Uterus (tissue), 3 donors: ENCODE measurements around the gene MTCL3.
A peak's percentile ranks its signal among the peaks of the same experiment; 100 is the strongest.

ENCODE experiments used
- DNase-seq, 2 donors: peaks; one replicate each; pipeline ENCODE4 v3.0.0-alpha.2; 2019 to 2020
- H3K27ac ChIP-seq, 2 donors: fragments of 200-600 bp; sonication (generic); 1 replicate in 1 of 2; 2 replicates in 1 of 2; pipeline ENCODE4 v1.5.1; 2016 to 2018
- H3K27me3 ChIP-seq, 2 donors: fragments of 200-600 bp; sonication (generic); one replicate each; pipeline ENCODE4 v1.5.1; 2018 to 2019; ENCODE audit warnings: control low read depth in 1 of 2
- H3K36me3 ChIP-seq, 2 donors: fragments of 200-600 bp; sonication (generic); one replicate each; pipeline ENCODE4 v1.5.1; 2019; ENCODE audit warnings: control low read depth in 1 of 2
- H3K4me1 ChIP-seq, 2 donors: fragments of 200-600 bp; sonication (generic); one replicate each; pipeline ENCODE4 v1.5.1; 2018 to 2019; ENCODE audit warnings: control low read depth in 1 of 2
- H3K4me3 ChIP-seq, 2 donors: fragments of 200-600 bp; sonication (generic); 1 replicate in 1 of 2; 2 replicates in 1 of 2; pipeline ENCODE4 v1.5.1; 2018 to 2019; ENCODE audit warnings: mild to moderate bottlenecking in 1 of 2
- H3K9me3 ChIP-seq, 2 donors: fragments of 200-600 bp; sonication (generic); one replicate each; pipeline ENCODE4 v1.5.1; 2019; ENCODE audit warnings: control low read depth in 1 of 2
- POLR2A ChIP-seq, 2 donors: fragments of 450-650 bp; IDR thresholded peaks; one replicate each; pipeline ENCODE4 v1.6.1; 2016; ENCODE audit warnings: antibody characterized with exemption in 2 of 2, mild to moderate bottlenecking in 1 of 2, moderate library complexity in 1 of 2
- intact Hi-C: fragments of 100-400 bp; cut with DNase I; formaldehyde crosslinking; loops from one replicate; pipeline ENCODE4 v1.15.1; 2023; ENCODE audit warnings: low total_unique reads
- TF ChIP-seq, protein P1 (sequence below), 4 experiments: fragments of 200-600 bp in 2 of 4; fragments of 450-650 bp in 2 of 4; sonication (generic) in 2 of 4; IDR thresholded peaks; one replicate each; pipeline ENCODE4 v1.5.1; 2016 to 2019; ENCODE audit warnings: antibody characterized with exemption in 4 of 4, mild to moderate bottlenecking in 2 of 4, moderate library complexity in 1 of 4
- donor health status: DM: yes; HTN: yes; CAD: no.

Gene MTCL3

DNA sequence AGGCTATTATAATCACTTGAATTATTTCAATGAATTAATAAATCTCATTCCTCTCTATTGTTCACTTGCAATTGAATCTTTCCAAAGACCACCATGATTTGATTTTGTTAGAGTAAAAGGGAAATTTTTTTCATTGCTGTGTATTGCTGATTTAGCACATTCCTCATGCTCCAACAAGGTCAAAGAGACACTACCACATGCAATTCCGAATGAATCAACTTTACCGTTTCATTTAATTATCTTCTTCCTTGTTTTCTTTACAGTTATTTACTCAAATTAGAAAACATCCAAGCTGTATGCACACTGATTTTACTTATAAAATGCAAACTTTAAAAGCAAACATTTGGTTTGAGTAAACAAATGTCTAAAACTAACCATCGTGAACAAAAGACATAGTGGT lies 60.9 kb downstream of the MTCL3 start:
- peak overlapping the region; percentile 79 to 82 for H3K27ac ChIP-seq
- H3K27me3 ChIP-seq: no peaks in the 10 kb centered on the region
- H3K36me3 ChIP-seq: no peaks in the 10 kb centered on the region
- peak overlapping the region in 1 of 2 donors; percentile 41 for H3K4me3 ChIP-seq
- H3K4me1 ChIP-seq: peaks cover 0 to 2% of the 10 kb centered on the region in 2 donors
- DNase-seq: no peak
- H3K9me3 ChIP-seq: no peaks in the 10 kb centered on the region
- intact Hi-C loops: no loop called here
- TF ChIP-seq POLR2A (IDR thresholded peaks at IDR 0.05): no peak
- TF ChIP-seq, protein P1, sequence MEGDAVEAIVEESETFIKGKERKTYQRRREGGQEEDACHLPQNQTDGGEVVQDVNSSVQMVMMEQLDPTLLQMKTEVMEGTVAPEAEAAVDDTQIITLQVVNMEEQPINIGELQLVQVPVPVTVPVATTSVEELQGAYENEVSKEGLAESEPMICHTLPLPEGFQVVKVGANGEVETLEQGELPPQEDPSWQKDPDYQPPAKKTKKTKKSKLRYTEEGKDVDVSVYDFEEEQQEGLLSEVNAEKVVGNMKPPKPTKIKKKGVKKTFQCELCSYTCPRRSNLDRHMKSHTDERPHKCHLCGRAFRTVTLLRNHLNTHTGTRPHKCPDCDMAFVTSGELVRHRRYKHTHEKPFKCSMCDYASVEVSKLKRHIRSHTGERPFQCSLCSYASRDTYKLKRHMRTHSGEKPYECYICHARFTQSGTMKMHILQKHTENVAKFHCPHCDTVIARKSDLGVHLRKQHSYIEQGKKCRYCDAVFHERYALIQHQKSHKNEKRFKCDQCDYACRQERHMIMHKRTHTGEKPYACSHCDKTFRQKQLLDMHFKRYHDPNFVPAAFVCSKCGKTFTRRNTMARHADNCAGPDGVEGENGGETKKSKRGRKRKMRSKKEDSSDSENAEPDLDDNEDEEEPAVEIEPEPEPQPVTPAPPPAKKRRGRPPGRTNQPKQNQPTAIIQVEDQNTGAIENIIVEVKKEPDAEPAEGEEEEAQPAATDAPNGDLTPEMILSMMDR (IDR thresholded peaks at IDR 0.05): no peak

DNA sequence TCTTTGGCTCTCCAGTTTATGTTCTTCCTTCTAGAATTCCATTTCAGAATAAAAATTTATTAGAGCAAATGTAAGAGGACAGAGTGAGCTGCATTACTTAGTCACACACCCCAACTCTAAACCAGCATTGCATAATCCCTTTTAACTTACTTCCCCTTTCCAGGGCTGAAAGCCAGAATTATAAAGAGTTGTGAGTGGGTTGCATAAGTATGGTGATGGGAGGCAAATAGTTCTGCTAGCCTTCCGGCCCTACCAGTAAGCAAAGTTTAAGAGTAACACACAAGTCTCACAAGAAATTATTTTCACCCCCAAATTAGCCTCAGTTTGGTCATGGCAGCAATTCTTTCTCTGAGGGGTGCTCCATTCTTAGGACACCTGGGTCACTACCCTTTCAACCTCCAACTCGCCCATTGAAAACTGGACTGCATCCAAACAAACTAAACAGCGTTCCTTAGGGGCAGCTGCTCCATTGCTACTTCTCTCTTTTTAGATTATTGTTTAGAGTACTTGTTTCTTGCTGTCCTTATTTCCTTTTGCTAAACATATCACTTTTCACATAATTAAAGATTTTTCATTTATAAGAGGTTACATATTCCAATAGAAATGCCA lies 61.6 kb downstream of the MTCL3 start:
- Histone ChIP-seq H3K4me1 (peaks cover 0 to 2% of the 10 kb centered on the region in 2 donors), H3K27me3 (no peaks in the 10 kb centered on the region), H3K27ac (peak overlapping the region; percentile 79 to 82), H3K36me3 (no peaks in the 10 kb centered on the region), H3K4me3 (no peak overlapping the region), H3K9me3 (no peaks in the 10 kb centered on the region)
- DNase-seq: peak in 1 of 2 donors; percentile 27
- no peak for TF ChIP-seq POLR2A (IDR thresholded peaks at IDR 0.05)
- intact Hi-C loops: no loop called here

DNA sequence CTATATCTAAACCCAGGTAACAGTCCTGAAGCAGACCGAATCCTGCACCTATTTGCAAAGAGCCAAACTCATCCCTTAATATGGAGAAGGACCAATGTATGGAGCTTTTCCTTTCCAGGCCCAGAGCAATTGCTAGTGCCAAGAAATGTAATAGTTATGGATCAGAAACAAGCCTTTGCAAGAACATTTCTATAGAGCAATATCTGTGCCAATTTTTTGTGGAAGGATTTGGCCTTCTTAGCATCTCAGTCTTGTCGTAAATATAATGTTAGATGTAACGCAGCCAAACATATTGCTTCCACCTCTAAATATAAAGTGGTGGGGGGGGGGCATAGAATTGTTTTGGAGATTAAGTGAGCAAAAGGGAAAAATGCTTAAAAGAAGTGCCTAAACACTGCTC lies 62.7 kb downstream of the MTCL3 start:
- TF ChIP-seq, protein P1 (IDR thresholded peaks at IDR 0.05): no peak
- no peak for TF ChIP-seq POLR2A (IDR thresholded peaks at IDR 0.05)
- H3K4me1 ChIP-seq: peaks cover 0 to 2% of the 10 kb centered on the region in 2 donors
- DNase-seq: no peak
- no peaks in the 10 kb centered on the region for H3K9me3 ChIP-seq
- no peaks in the 10 kb centered on the region for H3K36me3 ChIP-seq
- H3K27ac ChIP-seq: peak overlapping the region; percentile 79 to 82
- H3K27me3 ChIP-seq: no peaks in the 10 kb centered on the region
- no peak overlapping the region for H3K4me3 ChIP-seq
- intact Hi-C loops: no loop called here

DNA sequence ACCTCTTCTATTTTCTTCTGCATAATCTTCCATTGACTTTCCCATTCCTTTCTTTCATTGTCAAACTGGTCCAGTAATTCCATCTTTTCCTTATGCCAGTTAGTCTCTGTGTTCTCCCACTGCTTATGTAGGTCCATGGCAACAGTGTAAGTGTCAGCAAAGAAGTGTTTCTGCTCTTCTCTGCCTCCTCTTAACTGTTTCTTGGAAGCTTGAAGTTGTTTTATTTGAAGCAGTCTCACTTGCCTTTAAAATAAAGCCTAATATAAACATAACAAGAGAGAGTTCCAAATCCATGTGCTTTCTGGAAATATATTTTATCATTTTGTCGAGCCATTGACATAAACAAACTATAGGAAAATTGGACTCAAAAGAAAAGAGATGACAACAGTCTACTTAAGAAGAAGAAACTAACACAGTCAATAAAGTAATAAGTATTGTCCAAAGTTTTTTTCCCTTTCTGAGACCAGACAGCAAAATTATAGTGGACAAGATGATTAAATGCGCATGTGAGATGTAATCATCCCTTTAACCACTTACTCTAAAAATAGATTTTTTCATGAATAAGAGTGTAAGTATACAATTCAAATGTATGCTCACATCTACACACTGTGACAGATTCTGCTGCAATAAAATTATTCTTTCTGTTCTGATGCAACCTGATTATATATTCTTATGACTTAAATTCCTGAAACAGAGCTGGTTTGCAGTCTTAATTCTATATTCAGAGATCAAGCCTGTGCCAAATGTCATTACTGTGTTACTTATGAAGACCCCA lies 65.1 kb downstream of the MTCL3 start:
- no peaks in the 10 kb centered on the region for H3K4me1 ChIP-seq
- no peak overlapping the region for H3K27ac ChIP-seq
- intact Hi-C loops: no loop called here

GRCh38 chr6:127452803-127453202 lies 66.3 kb downstream of the MTCL3 start:
- Histone ChIP-seq H3K9me3 (no peaks in the 10 kb centered on the region), H3K27ac (no peak overlapping the region), H3K4me3 (no peak overlapping the region), H3K4me1 (no peaks in the 10 kb centered on the region), H3K36me3 (no peaks in the 10 kb centered on the region), H3K27me3 (no peaks in the 10 kb centered on the region)
- no peak for DNase-seq
- intact Hi-C loops: no loop called here
- TF ChIP-seq POLR2A (IDR thresholded peaks at IDR 0.05): no peak

More for the DNA sequence above, 65.1 kb downstream of the MTCL3 start:
- Histone ChIP-seq H3K27me3 (no peaks in the 10 kb centered on the region), H3K4me3 (no peak overlapping the region), H3K36me3 (no peaks in the 10 kb centered on the region), H3K9me3 (no peaks in the 10 kb centered on the region)
- TF ChIP-seq, protein P1 (IDR thresholded peaks at IDR 0.05): no peak
- TF ChIP-seq POLR2A (IDR thresholded peaks at IDR 0.05): no peak
- DNase-seq: no peak

DNA sequence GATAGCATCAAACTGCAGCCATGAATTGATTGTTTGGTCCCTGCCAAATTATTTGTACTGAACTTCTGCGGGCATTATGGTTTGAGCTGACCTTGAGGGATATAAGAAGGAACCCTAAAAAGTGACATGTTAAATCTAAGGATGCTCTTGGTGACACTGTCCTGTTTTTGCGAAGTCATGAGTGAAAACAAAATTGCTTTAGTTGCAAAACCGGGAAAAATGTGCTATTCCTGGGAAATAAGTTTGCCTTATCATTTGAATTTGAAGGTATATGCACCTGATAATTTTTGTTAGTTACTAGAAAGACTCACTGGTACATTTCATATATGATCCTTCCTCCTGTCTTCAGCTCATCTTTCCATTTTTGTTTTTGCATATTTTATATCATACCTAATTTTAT lies 67.7 kb downstream of the MTCL3 start:
- no peaks in the 10 kb centered on the region for H3K36me3 ChIP-seq
- H3K9me3 ChIP-seq: no peaks in the 10 kb centered on the region
- no peaks in the 10 kb centered on the region for H3K4me1 ChIP-seq
- no peak for TF ChIP-seq POLR2A (IDR thresholded peaks at IDR 0.05)
- TF ChIP-seq, protein P1 (IDR thresholded peaks at IDR 0.05): no peak
- H3K4me3 ChIP-seq: no peak overlapping the region
- DNase-seq: no peak
- intact Hi-C loops: no loop called here
- H3K27ac ChIP-seq: no peak overlapping the region
- H3K27me3 ChIP-seq: no peaks in the 10 kb centered on the region
